ENCODE measurements around the gene ZBP1. TPM values are rescaled to one million over a fixed set of nuclear protein-coding genes. Genes with fewer than 3 reads are reported as not detected.

The ZBP1 gene
- total RNA-seq, 1 experiment from 2014 or later, result not detected

- Histone ChIP-seq H3K9ac (ENCODE audit: low read length) (no peak overlapping the region), H3K36me3 (ENCODE audit: control insufficient read depth in 1 of 2, insufficient read depth in 2 of 2, low read length in 2 of 2) (no peaks in the 10 kb centered on the region), H2AFZ (ENCODE audit: low read depth, low read length, poor library complexity, severe bottlenecking) (no peak overlapping the region), H3K79me2 (ENCODE audit: insufficient read depth, low read length) (no peaks in the 10 kb centered on the region), H3K27ac (ENCODE audit: low read depth, low read length) (no peak overlapping the region), H3K9me3 (ENCODE audit: control insufficient read depth in 1 of 2, insufficient read depth in 1 of 2, low read depth in 1 of 2, low read length in 2 of 2) (no peaks in the 10 kb centered on the region; a peak in 1 of 4 replicates), H3K4me2 (ENCODE audit: low read length) (no peak overlapping the region), H3K9me2 (ENCODE audit: insufficient read depth) (no peaks in the 10 kb centered on the region), H3K4me3 (replicated peaks in 1 of 2; ENCODE audit: low read depth in 1 of 2, low read length in 2 of 2) (no peak overlapping the region), H3K27me3 (ENCODE audit: insufficient read depth, low read length) (0 out of 2 replicates have a peak, but pooled peaks cover 5% of the 10 kb centered on the region), H4K20me1 (ENCODE audit: insufficient read depth) (no peaks in the 10 kb centered on the region), H3K4me1 (ENCODE audit: control insufficient read depth in 1 of 2, insufficient read depth in 2 of 2, low read length in 2 of 2) (no peaks in the 10 kb centered on the region)
- ChIA-PET CTCF (no interaction called here), RAD21 (ENCODE audit: low non-redundant PET in 1 of 2, low total read pairs in 2 of 2, uncharacterized antibody in 2 of 2, unreplicated experiment in 2 of 2) (no interaction called here), POLR2A (no interaction called here)
- ATAC-seq (no peak), DNase-seq (ENCODE audit: low read depth, low spot score) (no peak)
- TF ChIP-seq TCF7L2 (IDR thresholded peaks at IDR 0.05; ENCODE audit: borderline replicate concordance, extremely low read depth, insufficient read depth, insufficient read length) (peak; percentile 57), CTCF (IDR thresholded peaks at IDR 0.05 in 2 of 3, conservative IDR thresholded peaks at IDR 0.05 in 1 of 3; ENCODE audit: borderline replicate concordance in 1 of 3, insufficient read depth in 1 of 3, low read depth in 2 of 3, low read length in 2 of 3) (no peak)
- intact Hi-C loops (cut with micrococcal nuclease), result no loop called here
- BruUV-seq (replicated peaks), result no TSS peak
These were observed 37.6 kb upstream of the ZBP1 start for GRCh38 chr20:57657535-57658446.

GRCh38 chr20:57656821-57657534 is 36.8 kb upstream of the ZBP1 start:
- DNase-seq (ENCODE audit: low read depth, low spot score) (no peak), ATAC-seq (no peak)
- H3K79me2 ChIP-seq (ENCODE audit: insufficient read depth, low read length), result no peaks in the 10 kb centered on the region
- POLR2A ChIA-PET, result no interaction called here
- H3K4me2 ChIP-seq (ENCODE audit: low read length), result no peak overlapping the region
- no peaks in the 10 kb centered on the region for H3K9me2 ChIP-seq (ENCODE audit: insufficient read depth)
- 0 out of 2 replicates have a peak, but pooled peaks cover 5% of the 10 kb centered on the region for H3K27me3 ChIP-seq (ENCODE audit: insufficient read depth, low read length)
- BruUV-seq (replicated peaks), result no TSS peak
- no peak overlapping the region for H2AFZ ChIP-seq (ENCODE audit: low read depth, low read length, poor library complexity, severe bottlenecking)
- H3K36me3 ChIP-seq (ENCODE audit: control insufficient read depth in 1 of 2, insufficient read depth in 2 of 2, low read length in 2 of 2), result no peaks in the 10 kb centered on the region
- RAD21 ChIA-PET (ENCODE audit: low non-redundant PET in 1 of 2, low total read pairs in 2 of 2, uncharacterized antibody in 2 of 2, unreplicated experiment in 2 of 2), result no interaction called here
- H3K4me3 ChIP-seq (replicated peaks in 1 of 2; ENCODE audit: low read depth in 1 of 2, low read length in 2 of 2), result no peak overlapping the region
- CTCF ChIA-PET, result interaction anchor here (0.7 kb wide), 1 partner anchor 34 kb away, joined by 3 read pairs; no protein-coding TSS in a partner anchor
- H4K20me1 ChIP-seq (ENCODE audit: insufficient read depth), result no peaks in the 10 kb centered on the region
- no peak overlapping the region for H3K9ac ChIP-seq (ENCODE audit: low read length)
- H3K4me1 ChIP-seq (ENCODE audit: control insufficient read depth in 1 of 2, insufficient read depth in 2 of 2, low read length in 2 of 2), result no peaks in the 10 kb centered on the region
- H3K9me3 ChIP-seq (ENCODE audit: control insufficient read depth in 1 of 2, insufficient read depth in 1 of 2, low read depth in 1 of 2, low read length in 2 of 2), result no peaks in the 10 kb centered on the region; a peak in 1 of 4 replicates
- no peak for TF ChIP-seq ZBTB33 (IDR thresholded peaks at IDR 0.05; ENCODE audit: extremely low read depth, insufficient replicate concordance, low read length)
- TF ChIP-seq POLR2AphosphoS5 (IDR thresholded peaks at IDR 0.05; ENCODE audit: low read depth, low read length), result no peak
- no peak for TF ChIP-seq JUND (IDR thresholded peaks at IDR 0.05)
- TF ChIP-seq ELF1 (IDR thresholded peaks at IDR 0.05; ENCODE audit: borderline replicate concordance, low read depth), result no peak
- TF ChIP-seq EZH2 (IDR thresholded peaks at IDR 0.05), result no peak
- no peak for TF ChIP-seq CEBPB (IDR thresholded peaks at IDR 0.05; ENCODE audit: low read depth)
- TF ChIP-seq EZH2phosphoT487 (IDR thresholded peaks at IDR 0.05; ENCODE audit: borderline replicate concordance), result no peak
- TF ChIP-seq CTCF (IDR thresholded peaks at IDR 0.05 in 2 of 3, conservative IDR thresholded peaks at IDR 0.05 in 1 of 3; ENCODE audit: borderline replicate concordance in 1 of 3, insufficient read depth in 1 of 3, low read depth in 2 of 3, low read length in 2 of 3), result no peak
- intact Hi-C loops (cut with micrococcal nuclease), result no loop called here
- no peak overlapping the region for H3K27ac ChIP-seq (ENCODE audit: low read depth, low read length)

All from HCT116 (cell line).